H9 (cell line): ENCODE data around the gene ATP2B2. TPM values are rescaled to one million over a fixed set of nuclear protein-coding genes. Genes with fewer than 3 reads are reported as not detected.
A peak's percentile ranks its signal among the peaks of the same experiment; 100 is the strongest.

Source experiments
- DNase-seq: peaks from one replicate; pipeline ENCODE4 v3.0.0-alpha.2; 2017
- H2AFZ ChIP-seq: one replicate; pipeline ENCODE4 v1.6.1; 2013; ENCODE audit warnings: mild to moderate bottlenecking, low read length, control low read depth, moderate library complexity
- H2AK5ac ChIP-seq: 2 replicates; pipeline ENCODE4 v1.6.1; 2013; ENCODE audit warnings: low read length, control low read depth, mixed read lengths; ENCODE audit not compliant: insufficient read length
- H2BK120ac ChIP-seq: one replicate; pipeline ENCODE4 v1.6.1; 2013; ENCODE audit warnings: low read depth, mild to moderate bottlenecking, low read length, control low read depth, inconsistent platforms; ENCODE audit not compliant: poor library complexity, severe bottlenecking
- H2BK12ac ChIP-seq: 2 replicates; pipeline ENCODE4 v1.6.1; 2013; ENCODE audit warnings: low read length, control low read depth, mixed read lengths, low read depth; ENCODE audit not compliant: insufficient read length
- H2BK15ac ChIP-seq: 2 replicates; pipeline ENCODE4 v1.6.1; 2013; ENCODE audit warnings: low read depth, low read length, control low read depth
- H2BK20ac ChIP-seq: one replicate; pipeline ENCODE4 v1.6.1; 2013; ENCODE audit warnings: low read depth, mild to moderate bottlenecking, low read length, control low read depth, inconsistent platforms; ENCODE audit not compliant: poor library complexity, severe bottlenecking
- H2BK5ac ChIP-seq: 2 replicates; pipeline ENCODE4 v1.6.1; 2013; ENCODE audit warnings: low read length, control low read depth, mixed read lengths; ENCODE audit not compliant: insufficient read length
- H3K14ac ChIP-seq: 2 replicates; pipeline ENCODE4 v1.6.1; 2013; ENCODE audit warnings: low read length, control low read depth; ENCODE audit not compliant: insufficient read depth
- H3K18ac ChIP-seq: 2 replicates; pipeline ENCODE4 v1.6.1; 2013; ENCODE audit warnings: low read depth, mild to moderate bottlenecking, mixed read lengths, low read length, control low read depth; ENCODE audit not compliant: insufficient read length
- H3K23ac ChIP-seq: 2 replicates; pipeline ENCODE4 v1.6.1; 2013; ENCODE audit warnings: low read length, control low read depth, mixed read lengths, low read depth; ENCODE audit not compliant: insufficient read length
- H3K23me2 ChIP-seq: 2 replicates; pipeline ENCODE4 v1.6.1; 2013; ENCODE audit warnings: low read depth, mild to moderate bottlenecking, mixed read lengths, low read length, control low read depth; ENCODE audit not compliant: insufficient read length, poor library complexity, severe bottlenecking
- H3K27ac ChIP-seq: 2 replicates; pipeline ENCODE4 v1.5.1; 2013; ENCODE audit warnings: low read length, control low read depth, mixed read lengths, low read depth; ENCODE audit not compliant: insufficient read length
- H3K27me3 ChIP-seq: 2 replicates; pipeline ENCODE4 v1.6.1; 2013; ENCODE audit warnings: low read length, control low read depth, inconsistent platforms; ENCODE audit not compliant: insufficient read depth
- H3K4ac ChIP-seq: 2 replicates; pipeline ENCODE4 v1.6.1; 2013; ENCODE audit warnings: low read depth, mild to moderate bottlenecking, control low read depth, inconsistent platforms, low read length, moderate library complexity
- H3K4me1 ChIP-seq: 2 replicates; pipeline ENCODE4 v1.6.1; 2013; ENCODE audit warnings: low read length, control low read depth, inconsistent platforms; ENCODE audit not compliant: insufficient read depth
- H3K4me2 ChIP-seq: 2 replicates; pipeline ENCODE4 v1.6.1; 2013; ENCODE audit warnings: low read length, control low read depth, mixed read lengths; ENCODE audit not compliant: insufficient read length, insufficient read depth
- H3K56ac ChIP-seq: 2 replicates; pipeline ENCODE4 v1.6.1; 2013; ENCODE audit warnings: low read depth, mild to moderate bottlenecking, mixed read lengths, low read length, control low read depth; ENCODE audit not compliant: insufficient read length
- H3K79me1 ChIP-seq: 2 replicates; pipeline ENCODE4 v1.6.1; 2013; ENCODE audit warnings: low read depth, mild to moderate bottlenecking, moderate library complexity, low read length, control low read depth, inconsistent platforms; ENCODE audit not compliant: insufficient read depth, poor library complexity, severe bottlenecking
- H3K79me2 ChIP-seq: 2 replicates; pipeline ENCODE4 v1.6.1; 2013; ENCODE audit warnings: low read length, control low read depth, inconsistent platforms; ENCODE audit not compliant: insufficient read depth
- H3K9ac ChIP-seq: 2 replicates; pipeline ENCODE4 v1.6.1; 2013; ENCODE audit warnings: low read length, control low read depth, mixed read lengths; ENCODE audit not compliant: insufficient read length; ENCODE audit errors: extremely low read depth
- H3K9me3 ChIP-seq: one replicate; pipeline ENCODE4 v1.6.1; 2013; ENCODE audit warnings: low read depth, low read length, inconsistent platforms; ENCODE audit not compliant: control insufficient read depth
- H3T11ph ChIP-seq: one replicate; pipeline ENCODE4 v1.6.1; 2013; ENCODE audit warnings: mild to moderate bottlenecking, low read length, control low read depth, inconsistent platforms
- H4K20me1 ChIP-seq: one replicate; pipeline ENCODE4 v1.6.1; 2013; ENCODE audit not compliant: control insufficient read depth, insufficient read length, insufficient read depth
- H4K5ac ChIP-seq: 2 replicates; pipeline ENCODE4 v1.6.1; 2013; ENCODE audit warnings: low read depth, mild to moderate bottlenecking, mixed read lengths, low read length, control low read depth; ENCODE audit not compliant: insufficient read length
- H4K8ac ChIP-seq: replicated peaks from 2 replicates; pipeline ENCODE4 v1.6.1; 2013; ENCODE audit warnings: low read length, control low read depth, mixed read lengths, low read depth; ENCODE audit not compliant: insufficient read length
- H4K91ac ChIP-seq: 2 replicates; pipeline ENCODE4 v1.6.1; 2013; ENCODE audit warnings: low read depth, mild to moderate bottlenecking, moderate library complexity, mixed read lengths, low read length, control low read depth; ENCODE audit not compliant: insufficient read length
- H3K27ac Mint-ChIP-seq, 3 experiments: 2 replicates in 2 of 3; 3 replicates in 1 of 3; pipeline ENCODE4 v1.8.0; 2020 to 2021; ENCODE audit warnings: mixed read lengths in 3 of 3, mild to moderate bottlenecking in 1 of 3, moderate library complexity in 1 of 3
- H3K27me3 Mint-ChIP-seq: 2 replicates; pipeline ENCODE4 v1.8.0; 2021; ENCODE audit warnings: low read depth, mild to moderate bottlenecking, moderate library complexity, mixed read lengths
- H3K36me3 Mint-ChIP-seq, 3 experiments: 2 replicates in 2 of 3; 3 replicates in 1 of 3; pipeline ENCODE4 v1.8.0; 2020 to 2021; ENCODE audit warnings: low read depth in 3 of 3, mixed read lengths in 3 of 3; ENCODE audit not compliant: insufficient read depth in 1 of 3
- H3K4me1 Mint-ChIP-seq, 2 experiments: 2 replicates each; pipeline ENCODE4 v1.8.0; 2020; ENCODE audit warnings: mixed read lengths in 2 of 2
- H3K4me3 Mint-ChIP-seq, 2 experiments: 2 replicates in 1 of 2; 3 replicates in 1 of 2; pipeline ENCODE4 v1.8.0; 2020 to 2021; ENCODE audit warnings: mild to moderate bottlenecking in 2 of 2, mixed read lengths in 2 of 2, moderate library complexity in 1 of 2
- H3K9me3 Mint-ChIP-seq, 2 experiments: 2 replicates in 1 of 2; 3 replicates in 1 of 2; pipeline ENCODE4 v1.8.0; 2020; ENCODE audit warnings: mild to moderate bottlenecking in 2 of 2, mixed read lengths in 2 of 2, moderate library complexity in 1 of 2
- CTCF ChIP-seq: fragments of 200-600 bp; sonication (generic); conservative IDR thresholded peaks from 3 replicates; pipeline ENCODE4 v1.8.0; 2021; ENCODE audit warnings: antibody characterized with exemption, mild to moderate bottlenecking
- WGBS: extraction: QIAGEN DNeasy Blood & Tissue Kit; methylation state at CpG from one replicate; pipeline ENCODE4 v1.1.7; 2013; ENCODE audit warnings: missing lambda C conversion rate, low lambda C conversion rate, mixed read lengths; ENCODE audit not compliant: insufficient read length; ENCODE audit errors: extremely low coverage; 5-methylcytosine and 5-hydroxymethylcytosine counted together
- total RNA-seq: library from RNA; stranded (reverse); gene quantifications from 2 replicates; pipeline ENCODE4 v1.2.1, GENCODE V29; 2021

Gene ATP2B2
- total RNA-seq, 1 experiment from 2014 or later, result 0.33 TPM

DNA sequence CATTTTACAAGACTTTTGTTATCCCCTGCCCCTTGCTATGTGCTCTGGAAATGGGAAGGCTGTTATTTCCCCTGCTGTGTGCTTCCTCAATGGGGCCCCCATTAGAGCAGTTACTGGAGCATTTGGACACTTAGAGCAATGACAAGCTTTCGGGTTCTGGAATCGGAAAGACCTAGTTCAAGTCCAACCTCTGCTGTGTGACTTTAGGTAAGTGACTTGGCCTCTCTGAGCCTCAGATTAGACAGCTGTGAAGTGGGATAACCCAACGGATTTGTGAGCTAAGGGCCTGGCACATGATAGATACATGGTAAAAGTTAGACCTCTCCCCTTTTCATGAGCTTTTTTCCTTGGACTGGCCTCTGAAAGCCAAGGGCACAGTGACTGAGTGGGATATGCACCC lies 100.5 kb downstream of the ATP2B2 start:
- Histone ChIP-seq H3K79me2 (no peaks in the 10 kb centered on the region), H2BK5ac (no peak overlapping the region), H3K79me1 (no peaks in the 10 kb centered on the region), H2BK15ac (no peak overlapping the region), H4K8ac (no peak overlapping the region), H3K23me2 (no peaks in the 10 kb centered on the region), H2BK20ac (no peak overlapping the region), H2AK5ac (no peak overlapping the region), H4K5ac (no peak overlapping the region), H3K56ac (no peak overlapping the region), H3K27ac (no peak overlapping the region), H4K20me1 (no peaks in the 10 kb centered on the region), H2BK120ac (no peak overlapping the region), H3K9ac (no peak overlapping the region), H3K14ac (no peak overlapping the region), H2BK12ac (no peak overlapping the region), H3K23ac (no peak overlapping the region), H2AFZ (no peak overlapping the region), H4K91ac (no peak overlapping the region), H3K27me3 (no peaks in the 10 kb centered on the region), H3T11ph (no peak overlapping the region), H3K9me3 (no peaks in the 10 kb centered on the region), H3K4me1 (no peaks in the 10 kb centered on the region), H3K18ac (no peak overlapping the region), H3K4me2 (no peak overlapping the region), H3K4ac (no peak overlapping the region)
- H3K9me3 Mint-ChIP-seq, result no peaks in the 10 kb centered on the region
- peaks cover 6 to 12% of the 10 kb centered on the region in 2 experiments for H3K4me1 Mint-ChIP-seq
- 0 out of 7 replicates have a peak overlapping the region, but pooled peaks of 1 of the 3 experiments have one; percentile 44 for H3K27ac Mint-ChIP-seq
- H3K36me3 Mint-ChIP-seq, result no peaks in the 10 kb centered on the region
- H3K4me3 Mint-ChIP-seq, result no peak overlapping the region
- no peak for DNase-seq
- TF ChIP-seq CTCF, result no peak
- WGBS, result no CpG with 5 or more reads among the region's 3 CpGs
- H3K27me3 Mint-ChIP-seq, result no peaks in the 10 kb centered on the region
